ENCODE measurements around the gene NOS1AP. TPM values are rescaled to one million over a fixed set of nuclear protein-coding genes. Genes with fewer than 3 reads are reported as not detected.

Gene NOS1AP
- total RNA-seq, 1 experiment from 2014 or later, result 2.4 TPM

GRCh38 chr1:162387226-162388082 lies 318.0 kb downstream of the NOS1AP start:
- TF ChIP-seq, protein P1, sequence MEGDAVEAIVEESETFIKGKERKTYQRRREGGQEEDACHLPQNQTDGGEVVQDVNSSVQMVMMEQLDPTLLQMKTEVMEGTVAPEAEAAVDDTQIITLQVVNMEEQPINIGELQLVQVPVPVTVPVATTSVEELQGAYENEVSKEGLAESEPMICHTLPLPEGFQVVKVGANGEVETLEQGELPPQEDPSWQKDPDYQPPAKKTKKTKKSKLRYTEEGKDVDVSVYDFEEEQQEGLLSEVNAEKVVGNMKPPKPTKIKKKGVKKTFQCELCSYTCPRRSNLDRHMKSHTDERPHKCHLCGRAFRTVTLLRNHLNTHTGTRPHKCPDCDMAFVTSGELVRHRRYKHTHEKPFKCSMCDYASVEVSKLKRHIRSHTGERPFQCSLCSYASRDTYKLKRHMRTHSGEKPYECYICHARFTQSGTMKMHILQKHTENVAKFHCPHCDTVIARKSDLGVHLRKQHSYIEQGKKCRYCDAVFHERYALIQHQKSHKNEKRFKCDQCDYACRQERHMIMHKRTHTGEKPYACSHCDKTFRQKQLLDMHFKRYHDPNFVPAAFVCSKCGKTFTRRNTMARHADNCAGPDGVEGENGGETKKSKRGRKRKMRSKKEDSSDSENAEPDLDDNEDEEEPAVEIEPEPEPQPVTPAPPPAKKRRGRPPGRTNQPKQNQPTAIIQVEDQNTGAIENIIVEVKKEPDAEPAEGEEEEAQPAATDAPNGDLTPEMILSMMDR (IDR thresholded peaks at IDR 0.05; ENCODE audit: unreplicated experiment), result no peak
- intact Hi-C loops (cut with micrococcal nuclease), result loop anchor here (5.0 kb wide), 1 partner anchor 245 kb away; no protein-coding TSS in a partner anchor
- H3K4me3 Mint-ChIP-seq (ENCODE audit: unreplicated experiment), result no peak overlapping the region
- no peak for DNase-seq (ENCODE audit: unreplicated experiment)
- POLR2A ChIA-PET, result interaction anchor here (0.6 to 1.2 kb wide), 3 partner anchors 12 to 180 kb away, joined by 3 to 4 read pairs (median 3); no protein-coding TSS in a partner anchor
- H3K27ac Mint-ChIP-seq (ENCODE audit: low read depth, unreplicated experiment), result peak overlapping the region; percentile 83
- H3K27me3 Mint-ChIP-seq (ENCODE audit: insufficient read depth, unreplicated experiment), result no peaks in the 10 kb centered on the region
- CTCF ChIA-PET, result interaction anchor here (0.5 to 7.2 kb wide), 5 partner anchors 17 to 331 kb away, joined by 3 to 93 read pairs (median 3); no protein-coding TSS in a partner anchor
- no peaks in the 10 kb centered on the region for H3K36me3 Mint-ChIP-seq (ENCODE audit: insufficient read depth, unreplicated experiment)
- H3K9me3 Mint-ChIP-seq (ENCODE audit: unreplicated experiment), result no peaks in the 10 kb centered on the region
- BruUV-seq (replicated peaks), result no TSS peak
- H3K4me1 Mint-ChIP-seq (ENCODE audit: insufficient read depth, unreplicated experiment), result peaks cover 70% of the 10 kb centered on the region

DNA sequence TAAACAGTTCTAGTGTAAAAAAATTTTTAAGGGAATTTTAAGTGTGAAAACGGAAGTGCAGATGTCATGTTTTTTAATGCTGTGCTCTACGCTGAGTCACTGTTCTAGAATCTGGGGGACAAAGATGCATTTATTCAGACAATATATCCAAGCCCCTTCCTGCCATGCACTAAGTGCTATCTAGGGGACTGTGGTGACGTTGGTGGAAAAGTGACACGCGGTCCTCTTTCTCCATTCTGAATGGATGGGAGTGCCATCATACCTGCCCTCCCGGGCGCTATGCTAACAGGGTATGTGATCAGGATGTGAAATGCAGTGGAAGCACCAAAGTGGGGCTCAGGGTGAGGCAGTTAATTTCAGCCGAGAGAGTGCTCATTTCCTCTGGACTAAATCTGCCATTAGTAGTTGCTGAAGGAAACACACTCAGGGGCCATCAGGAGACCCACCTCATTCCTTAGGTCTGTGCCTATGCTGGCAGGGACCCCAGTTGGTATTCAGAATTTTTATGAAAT lies 318.6 kb downstream of the NOS1AP start:
- no peak overlapping the region for H3K4me3 Mint-ChIP-seq (ENCODE audit: unreplicated experiment)
- no TSS peak for BruUV-seq (replicated peaks)
- peak overlapping the region; percentile 83 for H3K27ac Mint-ChIP-seq (ENCODE audit: low read depth, unreplicated experiment)
- peaks cover 63% of the 10 kb centered on the region for H3K4me1 Mint-ChIP-seq (ENCODE audit: insufficient read depth, unreplicated experiment)
- ChIA-PET POLR2A (interaction anchor here (1.1 to 2.7 kb wide), 6 partner anchors 8 to 318 kb away, joined by 3 to 23 read pairs (median 4); partner anchors contain the start of genes C1orf226 and NOS1AP), CTCF (interaction anchor here (0.7 to 8.0 kb wide), 10 partner anchors 7 to 596 kb away, joined by 3 to 171 read pairs (median 30); partner anchors contain the start of genes C1orf226 and SPATA46)
- TF ChIP-seq, protein P1 (IDR thresholded peaks at IDR 0.05; ENCODE audit: unreplicated experiment), result no peak
- intact Hi-C loops (cut with micrococcal nuclease), result loop anchor here (5.0 kb wide), 1 partner anchor 246 kb away; no protein-coding TSS in a partner anchor
- no peaks in the 10 kb centered on the region for H3K9me3 Mint-ChIP-seq (ENCODE audit: unreplicated experiment)
- no peaks in the 10 kb centered on the region for H3K27me3 Mint-ChIP-seq (ENCODE audit: insufficient read depth, unreplicated experiment)
- H3K36me3 Mint-ChIP-seq (ENCODE audit: insufficient read depth, unreplicated experiment), result no peaks in the 10 kb centered on the region
- no peak for DNase-seq (ENCODE audit: unreplicated experiment)

- peaks cover 61% of the 10 kb centered on the region for H3K4me1 Mint-ChIP-seq (ENCODE audit: insufficient read depth, unreplicated experiment)
- TF ChIP-seq, protein P1 (IDR thresholded peaks at IDR 0.05; ENCODE audit: unreplicated experiment), result no peak
- peak overlapping the region; percentile 83 for H3K27ac Mint-ChIP-seq (ENCODE audit: low read depth, unreplicated experiment)
- peak; percentile 55 for DNase-seq (ENCODE audit: unreplicated experiment)
- no peaks in the 10 kb centered on the region for H3K36me3 Mint-ChIP-seq (ENCODE audit: insufficient read depth, unreplicated experiment)
- H3K27me3 Mint-ChIP-seq (ENCODE audit: insufficient read depth, unreplicated experiment), result no peaks in the 10 kb centered on the region
- POLR2A ChIA-PET, result interaction anchor here (0.6 to 2.7 kb wide), 8 partner anchors 8 to 999 kb away, joined by 3 to 23 read pairs (median 4); partner anchors contain the start of genes C1orf226 and NOS1AP
- no TSS peak for BruUV-seq (replicated peaks)
- no peaks in the 10 kb centered on the region for H3K9me3 Mint-ChIP-seq (ENCODE audit: unreplicated experiment)
- intact Hi-C loops (cut with micrococcal nuclease), result loop anchor here (5.0 kb wide), 1 partner anchor 246 kb away; no protein-coding TSS in a partner anchor
- H3K4me3 Mint-ChIP-seq (ENCODE audit: unreplicated experiment), result peak overlapping the region; percentile 43
- CTCF ChIA-PET, result interaction anchor here (0.6 to 8.0 kb wide), 18 partner anchors 8 to 596 kb away, joined by 3 to 171 read pairs (median 10); partner anchors contain the start of genes C1orf226 and SPATA46
Observed at GRCh38 chr1:162388615-162389014, 319.1 kb downstream of the NOS1AP start.
